GDM1 (cell line): ENCODE measurements around the gene ZC3H6.
"Not testable (repeated sequence)": the region's sequence is repeated elsewhere in the genome, so short reads cannot be mapped to it uniquely, and the experiment has no call there.

Experiments
- DNase-seq: peaks from one replicate; lab custom pipeline; 2025; lab: John Stamatoyannopoulos, UW

ZC3H6 gene

DNA sequence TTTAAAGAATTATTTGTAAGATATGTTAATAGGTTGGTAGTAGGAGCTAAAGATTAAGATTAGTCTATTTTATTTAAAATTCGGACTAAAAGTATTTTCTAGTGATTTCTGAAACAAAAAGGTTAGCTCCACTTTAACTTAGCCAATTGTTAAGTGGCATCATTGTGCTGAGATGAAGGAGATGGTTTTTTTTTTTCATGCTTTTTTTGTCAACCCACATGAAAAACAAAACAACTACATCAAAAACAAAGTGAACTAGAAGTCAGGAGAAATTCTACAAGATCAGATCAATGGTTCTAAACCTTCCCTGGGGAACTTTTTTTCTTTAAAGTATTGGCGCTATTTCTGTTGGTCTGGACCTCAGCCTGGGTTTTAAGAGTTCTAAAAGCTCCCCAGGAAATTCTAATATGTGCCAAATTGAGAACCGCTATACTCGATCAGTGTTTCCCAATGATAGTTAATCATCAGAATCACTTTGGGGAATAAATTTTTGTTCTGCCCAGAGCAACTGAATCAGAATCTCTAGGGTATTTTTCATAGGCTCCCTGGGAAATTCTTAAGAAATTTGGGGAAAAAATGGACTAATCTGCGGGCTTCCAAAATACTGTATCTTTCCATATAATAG is 2.3 kb downstream of the ZC3H6 start:
- no peak for DNase-seq

DNA sequence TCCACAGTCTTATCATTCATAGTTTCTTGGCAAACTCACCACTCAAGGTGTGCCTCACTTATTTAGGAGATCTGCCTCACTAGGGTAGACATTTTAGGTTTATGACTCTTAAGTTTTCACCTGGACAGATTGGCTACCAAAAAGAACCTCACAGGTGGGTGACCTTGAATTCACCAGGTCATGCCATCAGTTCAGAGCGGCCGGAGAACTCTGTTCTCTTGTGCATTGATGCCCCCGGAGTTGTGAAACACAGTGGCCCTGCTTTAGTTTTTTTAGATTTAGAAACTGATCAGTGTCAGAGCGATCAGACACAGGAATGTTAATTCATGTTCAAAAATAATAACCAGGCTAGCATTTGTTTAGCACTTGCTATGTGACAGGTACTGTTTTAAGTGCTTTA is 6.7 kb downstream of the ZC3H6 start:
- DNase-seq: not testable (repeated sequence)

DNA sequence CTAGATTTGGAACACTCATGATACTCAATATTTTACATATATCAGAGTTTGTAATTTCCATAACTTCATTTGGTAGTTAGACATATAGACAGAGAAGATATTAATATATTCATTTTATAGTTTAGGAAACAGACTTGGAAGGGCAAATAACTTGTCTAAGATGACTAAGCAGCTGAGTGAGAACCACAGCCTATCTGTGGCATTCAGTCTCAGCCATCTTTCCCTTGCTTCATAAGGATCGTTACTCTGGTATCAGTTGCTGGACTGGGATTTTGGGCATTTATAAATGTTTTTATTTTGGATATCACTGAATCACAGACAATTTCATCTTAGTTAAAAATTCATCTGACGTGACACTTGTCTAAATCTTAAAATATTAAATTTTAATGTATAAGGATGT is 8.1 kb downstream of the ZC3H6 start:
- DNase-seq: not testable (repeated sequence)

DNA sequence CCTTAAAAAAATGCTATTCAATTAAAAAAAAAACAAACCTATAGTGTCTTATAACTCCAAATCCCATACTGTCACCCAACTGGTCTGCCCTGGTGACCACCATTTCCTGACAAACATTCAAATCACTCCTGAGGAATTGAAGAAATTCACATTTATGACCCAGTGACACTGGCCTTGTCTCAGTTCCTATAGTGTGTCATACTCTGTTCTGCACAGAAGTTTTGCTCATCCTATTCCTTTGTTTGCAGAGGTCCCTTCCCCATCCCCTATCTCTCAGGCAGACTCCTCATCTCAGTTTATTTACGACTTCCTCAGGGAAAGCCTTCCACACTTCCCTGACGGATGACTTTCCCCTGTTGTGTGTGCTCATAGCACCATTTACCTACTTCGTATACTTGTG is 14.7 kb downstream of the ZC3H6 start:
- DNase-seq: no peak

DNA sequence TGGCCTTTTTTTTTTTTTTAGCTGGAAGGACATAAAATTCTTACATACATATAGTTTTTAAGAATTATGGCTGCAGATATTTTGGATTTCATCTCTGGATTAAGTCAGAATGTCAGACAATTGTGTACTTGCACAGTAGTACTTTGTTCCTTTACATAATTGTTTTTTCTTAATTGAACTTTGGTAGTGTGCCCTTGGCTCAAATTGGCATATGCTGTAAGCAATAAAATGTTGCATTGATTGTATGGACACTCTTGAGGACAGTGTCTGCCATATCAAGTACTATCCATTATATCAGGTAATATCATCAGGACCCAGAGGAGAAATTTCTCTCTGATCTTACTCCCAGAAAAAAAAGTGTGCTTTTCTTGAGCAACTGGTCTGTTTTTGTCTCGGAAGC is 15.3 kb downstream of the ZC3H6 start:
- no peak for DNase-seq

DNA sequence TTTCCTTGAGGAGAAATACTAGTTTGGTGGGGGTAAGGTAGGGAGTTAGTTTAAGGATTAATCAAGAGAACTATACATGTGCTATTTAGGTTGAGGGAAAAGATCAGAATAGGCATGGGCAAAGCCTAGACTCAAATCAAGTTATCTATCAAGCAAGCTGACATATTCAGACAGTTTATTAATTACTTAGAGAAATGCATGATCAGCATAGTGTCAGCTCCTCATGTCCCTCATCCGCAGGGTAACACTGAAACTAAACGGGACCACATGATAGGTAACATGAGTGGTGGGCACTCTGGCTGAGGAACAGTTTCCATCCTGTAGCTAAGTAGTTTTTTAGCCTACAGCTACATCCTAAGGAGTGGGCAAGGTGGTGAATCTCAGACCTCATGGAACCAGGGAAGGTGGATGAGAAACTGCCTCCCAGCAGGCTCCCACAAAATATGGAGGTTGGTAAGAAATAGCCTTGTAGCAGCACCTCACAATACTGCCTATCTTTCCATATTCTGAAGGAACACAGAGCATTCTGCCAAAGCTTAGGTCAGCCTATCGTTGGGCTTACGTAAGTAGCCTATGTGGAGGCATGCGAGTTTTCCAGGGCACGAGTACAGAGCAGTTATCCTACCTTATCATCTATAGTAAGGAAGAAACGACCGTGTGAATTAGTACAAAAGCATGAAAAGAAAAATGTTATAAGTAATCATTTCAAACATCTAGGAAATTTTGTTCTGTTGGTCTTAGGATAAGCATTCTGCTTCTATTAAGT is 18.4 kb downstream of the ZC3H6 start:
- no peak for DNase-seq

DNA sequence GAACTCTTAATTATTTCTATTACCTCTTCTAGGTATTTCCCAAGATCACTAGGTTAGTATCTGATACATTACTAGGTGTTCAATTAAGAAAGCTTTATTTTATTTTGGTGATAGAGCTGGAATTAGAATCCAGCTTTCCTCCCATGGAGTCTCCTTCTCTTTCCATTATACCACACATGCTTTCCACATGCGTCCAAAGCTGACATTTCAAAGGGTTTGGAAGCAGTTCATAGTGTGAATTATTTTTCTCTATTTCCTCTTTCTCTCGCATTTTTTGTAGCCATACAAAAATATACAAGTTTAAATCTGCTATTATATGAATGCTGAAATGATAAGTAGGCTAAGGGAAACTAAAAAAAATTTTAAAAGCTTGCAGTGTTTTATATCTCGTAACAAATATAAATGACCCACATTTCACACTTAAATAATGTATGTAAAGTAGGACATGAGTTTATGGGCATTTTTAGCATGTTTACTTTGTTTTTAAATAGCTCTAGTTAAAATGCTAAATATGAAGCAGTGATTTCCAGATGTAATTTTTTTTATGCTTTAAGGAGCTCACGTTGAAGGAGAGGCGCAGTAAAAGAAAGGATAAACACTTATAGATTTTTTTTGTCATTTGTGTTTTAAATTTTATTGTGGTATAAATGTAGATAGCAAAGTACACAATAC is 20.1 kb downstream of the ZC3H6 start:
- no peak for DNase-seq

DNA sequence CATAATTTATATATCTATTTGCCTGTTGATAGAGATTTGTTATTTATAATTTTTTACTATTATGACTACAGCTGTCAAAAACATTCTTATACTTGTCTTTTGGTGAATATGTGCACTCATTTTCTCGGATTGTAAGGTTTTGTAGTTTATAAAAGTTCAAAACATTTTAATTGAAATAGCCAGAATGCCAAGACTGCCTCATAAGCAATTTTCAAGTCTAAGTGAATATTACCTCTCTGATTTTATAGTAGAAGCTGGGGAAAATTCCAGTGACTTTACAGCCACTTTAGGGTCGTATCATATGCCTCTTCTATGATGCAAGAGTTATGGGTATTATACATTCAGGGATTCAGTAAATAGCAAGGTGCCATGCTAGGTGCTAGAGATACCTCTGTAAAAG is 21.0 kb downstream of the ZC3H6 start:
- DNase-seq: no peak

DNA sequence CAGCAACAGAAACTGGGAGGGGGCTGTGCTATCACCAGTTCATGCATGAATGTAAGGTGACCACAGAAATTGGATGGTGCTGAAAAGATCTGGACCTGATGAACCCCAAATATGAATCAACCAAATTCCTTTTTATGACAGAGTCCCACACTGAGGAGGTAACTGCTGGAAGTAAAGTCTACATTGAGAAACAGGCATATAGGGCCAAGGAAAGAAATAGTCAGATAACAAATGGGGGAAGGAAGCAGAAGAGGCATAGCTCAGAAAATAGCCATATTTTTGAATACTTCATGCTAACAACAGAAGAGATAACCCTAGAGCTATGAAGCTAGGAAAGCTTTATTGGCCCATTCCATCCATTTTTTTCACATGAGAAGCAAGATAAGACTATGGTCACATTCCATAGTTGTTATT is 25.8 kb downstream of the ZC3H6 start:
- no peak for DNase-seq

DNA sequence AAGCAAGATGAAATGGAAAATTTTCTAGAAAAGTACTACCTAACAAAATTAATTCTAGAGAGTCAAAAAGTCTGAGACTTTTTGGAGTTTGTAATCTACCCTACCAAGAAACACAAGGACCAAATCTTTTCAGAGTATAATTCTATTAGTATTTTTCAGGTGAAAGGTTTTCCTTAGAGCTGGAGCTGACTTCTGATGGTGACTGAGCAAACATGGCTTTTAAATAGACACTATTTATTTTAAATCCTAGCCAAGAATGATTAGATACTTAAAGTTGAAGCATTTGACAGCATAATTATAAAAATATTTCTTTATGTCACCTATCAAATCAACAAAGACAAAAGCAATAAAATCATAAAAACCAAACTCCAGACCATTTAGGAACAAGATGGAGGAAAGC is 26.6 kb downstream of the ZC3H6 start:
- no peak for DNase-seq

DNA sequence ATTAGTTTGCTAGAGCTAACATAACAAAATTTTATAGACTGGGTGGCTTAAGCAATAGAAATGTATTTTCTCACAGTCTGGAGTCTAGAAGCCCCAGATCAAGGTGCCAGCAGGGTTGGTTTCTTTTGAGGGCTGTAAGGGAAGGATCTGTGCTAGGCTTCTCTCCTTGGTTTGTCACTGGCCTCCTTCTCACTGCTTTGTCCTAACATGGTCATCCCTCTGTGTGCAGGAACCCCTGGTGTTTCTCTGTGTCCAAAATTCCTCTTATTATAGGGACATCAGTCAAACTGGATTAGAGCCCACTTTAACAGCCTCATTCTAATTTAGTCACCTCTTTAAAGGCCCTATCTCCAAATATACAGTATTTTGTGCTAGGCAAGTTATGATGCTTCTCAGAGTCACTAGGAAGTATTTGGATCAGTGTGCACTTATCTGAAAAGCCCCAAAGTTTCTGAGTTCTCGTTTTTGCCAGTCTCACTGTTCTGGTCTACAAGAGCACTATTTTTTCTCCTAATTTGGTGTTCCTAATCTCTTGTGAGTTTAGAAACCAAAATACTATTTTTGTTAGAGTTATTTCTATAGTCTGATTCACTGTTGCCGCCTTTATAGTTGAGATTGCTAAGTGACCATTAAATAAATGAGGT is 29.0 kb downstream of the ZC3H6 start:
- DNase-seq: no peak

DNA sequence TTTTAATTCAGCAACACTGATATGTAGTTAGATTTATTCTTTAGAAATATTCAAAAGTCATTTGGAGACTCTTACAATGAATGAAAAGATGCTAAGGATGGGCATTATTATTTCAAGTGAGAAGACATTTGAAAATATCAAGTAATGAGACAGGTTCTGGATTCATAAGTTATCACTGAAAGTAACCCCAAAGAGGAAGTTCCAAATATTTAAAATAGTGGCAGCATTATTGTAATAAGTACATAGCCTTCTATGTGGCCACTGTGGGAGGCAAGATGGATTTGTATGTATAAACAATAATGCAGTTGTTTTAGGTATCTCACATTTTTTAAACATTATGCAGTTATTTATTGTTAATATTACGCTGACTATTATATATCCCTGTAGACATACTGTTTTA is 29.7 kb downstream of the ZC3H6 start:
- no peak for DNase-seq

DNA sequence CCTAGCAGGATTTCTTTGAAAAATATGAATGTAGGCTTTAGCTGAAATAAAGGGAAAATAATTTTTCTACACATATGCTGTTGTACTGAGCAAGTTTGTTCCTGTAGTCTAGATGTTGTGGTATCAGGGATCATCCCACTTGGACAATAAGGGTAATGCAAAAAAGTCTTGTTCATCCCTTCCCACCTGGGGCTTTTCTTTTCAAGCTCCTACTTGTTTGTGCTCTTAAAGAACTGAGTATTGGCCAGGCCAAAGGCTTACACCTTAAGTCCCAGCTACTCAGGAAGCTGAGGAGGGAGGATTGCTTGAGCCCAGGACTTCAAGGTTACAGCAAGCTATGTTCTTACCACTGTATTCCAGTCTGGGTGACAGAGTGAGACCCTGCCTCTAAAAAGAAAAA is 35.5 kb downstream of the ZC3H6 start:
- no peak for DNase-seq

DNA sequence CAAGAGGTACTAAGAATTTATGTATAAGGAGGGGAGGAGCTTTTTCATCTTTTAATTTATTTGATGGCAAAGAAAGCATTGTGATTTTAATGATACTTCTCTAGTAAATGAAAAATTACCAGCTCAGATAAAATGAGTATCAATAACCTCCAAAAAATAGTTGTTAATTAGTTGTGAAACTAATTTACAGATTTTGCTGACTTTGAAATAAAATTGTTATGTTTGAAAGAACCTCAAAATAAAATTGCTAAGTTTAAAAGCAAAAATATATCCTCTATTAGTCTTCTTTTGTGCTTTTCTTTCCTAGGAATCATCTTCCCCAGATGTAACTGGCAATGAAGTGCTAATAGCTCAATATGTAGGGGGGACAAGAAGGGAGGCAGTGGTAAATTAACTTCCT is 36.5 kb downstream of the ZC3H6 start:
- no peak for DNase-seq

DNA sequence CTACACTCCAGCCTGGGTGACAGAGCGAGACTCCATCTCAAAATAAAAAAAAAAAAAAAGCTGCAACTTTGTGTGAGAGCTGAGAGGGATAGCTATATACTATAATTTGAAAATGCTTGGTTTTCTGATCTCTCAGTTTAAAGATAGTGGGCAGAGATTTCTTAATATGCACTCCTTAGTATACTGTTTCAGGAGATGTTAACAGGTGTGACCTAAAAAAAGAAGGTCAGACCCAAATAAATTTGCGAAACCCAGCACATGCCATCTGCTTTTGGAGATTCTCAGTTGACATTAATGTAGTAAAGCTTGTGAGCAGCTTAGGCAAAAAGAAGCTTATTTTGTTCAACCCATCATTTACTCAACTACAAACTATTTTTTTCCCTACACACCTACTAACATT is 37.4 kb downstream of the ZC3H6 start:
- DNase-seq: no peak

DNA sequence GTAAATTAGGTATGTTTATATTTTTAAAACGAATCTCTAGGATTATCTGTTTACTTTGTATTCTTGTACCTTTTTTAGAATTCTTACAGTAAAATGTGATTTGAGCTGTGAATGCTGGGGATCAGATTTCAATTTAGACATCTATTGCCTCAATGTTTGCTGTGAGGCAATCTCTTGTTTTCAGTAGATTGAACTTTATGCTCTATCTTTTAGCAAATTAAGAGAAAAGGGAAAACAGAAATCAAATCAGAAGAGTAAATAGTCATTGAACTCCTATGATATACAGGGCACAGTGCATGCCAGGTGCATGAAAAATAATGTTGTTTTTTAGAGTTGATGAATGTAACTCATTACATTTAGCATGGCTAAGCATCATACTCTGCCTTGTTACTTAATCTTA is 39.5 kb downstream of the ZC3H6 start:
- DNase-seq: no peak

DNA sequence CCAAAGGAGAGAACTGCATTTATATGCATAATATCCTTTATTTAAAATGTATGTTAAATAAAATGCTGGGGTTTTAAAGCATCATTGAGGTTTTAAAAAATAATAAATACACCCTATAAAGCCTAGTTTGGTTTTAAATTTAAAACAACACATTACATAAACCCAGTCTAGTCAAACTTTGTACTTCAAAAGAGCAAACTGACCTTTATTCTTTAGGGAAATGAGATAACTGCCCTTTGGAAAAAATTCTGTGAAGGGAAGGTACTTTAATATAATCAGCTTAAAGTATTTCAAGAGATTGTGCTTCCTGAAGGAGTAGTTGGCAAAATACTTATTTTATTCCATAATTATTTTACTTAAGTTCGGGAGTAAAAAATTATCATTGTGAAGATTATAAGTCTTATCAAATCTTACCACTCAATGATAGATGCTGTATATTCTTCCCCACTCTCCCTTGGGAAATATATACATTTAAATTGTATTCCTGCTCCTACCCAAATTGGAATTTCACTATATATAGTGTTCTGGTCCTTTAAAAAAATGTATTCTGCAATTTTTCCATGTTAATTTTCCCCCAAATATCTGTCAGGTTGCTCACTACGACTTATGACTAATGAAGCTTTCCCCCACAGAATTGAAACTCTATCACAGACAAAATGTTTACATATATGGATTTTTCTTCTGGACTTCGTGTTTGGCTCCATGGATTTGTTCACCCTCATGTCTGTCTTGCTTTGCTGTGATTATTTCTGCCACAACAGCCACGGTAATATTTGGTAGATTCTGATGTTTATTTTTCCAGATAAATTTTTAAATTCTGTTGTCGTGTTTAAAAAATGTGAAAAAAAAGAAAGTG is 42.1 kb downstream of the ZC3H6 start:
- DNase-seq: no peak

DNA sequence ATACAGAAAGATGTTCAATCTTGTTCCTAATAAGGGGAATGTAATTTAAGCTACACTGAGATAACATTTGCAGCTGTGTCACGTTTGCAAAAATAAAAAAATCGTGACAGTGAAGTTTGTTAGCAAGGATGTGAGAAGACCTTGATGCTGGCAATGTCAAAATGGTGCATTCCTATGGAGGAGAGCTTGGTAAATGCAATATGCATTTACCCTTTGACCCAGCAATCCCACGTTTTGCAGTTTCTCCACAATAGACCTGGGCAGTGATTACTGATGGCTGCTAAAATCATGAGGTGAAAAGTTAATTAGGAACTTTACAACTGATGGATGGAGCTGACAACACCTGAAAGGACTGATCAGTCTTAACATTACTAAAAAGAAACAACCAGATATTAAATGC is 43.1 kb downstream of the ZC3H6 start:
- no peak for DNase-seq

DNA sequence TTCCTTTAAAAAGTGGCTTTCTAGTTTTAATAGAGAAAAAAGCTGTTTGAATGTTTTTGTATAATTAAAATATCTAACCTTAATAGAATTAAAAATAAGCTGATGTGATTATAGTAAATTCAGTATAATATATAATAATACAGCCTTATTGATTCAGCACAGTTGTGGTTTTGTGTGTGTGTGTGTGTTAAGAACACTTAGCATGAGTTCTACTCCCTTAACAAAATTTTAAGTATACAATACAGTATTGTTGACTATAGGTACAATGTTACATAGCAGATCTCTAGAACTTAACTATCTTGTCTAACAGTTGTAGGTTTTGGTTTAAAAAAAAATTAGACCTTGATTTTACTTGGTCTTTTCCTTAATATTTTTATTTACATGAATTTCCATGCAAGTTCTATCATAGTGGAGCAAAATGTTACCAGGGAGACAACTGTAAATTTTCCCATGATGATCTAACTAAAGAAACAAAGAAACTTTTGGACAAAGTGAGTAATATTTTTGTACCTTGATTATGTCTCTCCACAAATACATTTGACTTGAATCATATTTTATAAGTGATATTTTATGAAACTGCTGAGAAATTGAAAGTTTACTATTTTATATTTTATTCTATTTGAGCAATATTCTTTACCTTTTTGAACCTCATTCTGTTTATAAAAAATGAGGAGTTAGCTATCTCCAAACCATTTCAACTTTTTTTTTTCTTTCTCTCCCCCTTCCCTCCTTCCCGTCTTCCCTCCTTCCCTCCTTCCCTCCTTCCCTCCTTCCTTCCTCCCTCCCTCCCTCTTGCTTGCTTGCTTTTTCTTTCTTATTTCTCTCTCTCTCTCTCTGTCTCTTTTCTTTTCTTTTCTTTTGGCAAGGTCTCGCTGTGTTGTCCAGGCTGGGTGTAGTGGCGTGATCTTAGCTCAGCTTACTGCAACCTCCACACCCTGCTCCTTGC is 46.3 kb downstream of the ZC3H6 start:
- DNase-seq: no peak

DNA sequence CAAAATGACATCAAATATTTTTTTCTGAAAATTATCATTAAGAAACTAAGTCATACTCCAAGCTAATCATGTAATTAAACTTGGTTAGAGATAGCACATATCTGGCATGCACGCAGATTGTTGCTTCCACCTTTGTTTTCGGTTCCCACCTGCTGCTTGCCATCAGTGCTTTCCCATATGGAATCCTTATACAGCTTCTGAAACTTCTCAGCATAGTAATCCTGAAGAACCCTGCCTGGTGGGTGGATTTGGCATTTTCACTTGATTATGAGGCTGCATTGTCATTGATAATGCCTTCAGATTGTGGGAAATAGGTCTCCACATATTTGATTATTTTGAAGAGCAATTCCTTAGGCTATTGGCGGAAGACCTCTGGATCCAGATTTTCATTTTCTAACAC is 47.5 kb downstream of the ZC3H6 start:
- no peak for DNase-seq
